Lower lobe of right lung (tissue), 2 donors: Measurements from ENCODE around the gene TEAD2. TPM values are rescaled to one million over a fixed set of nuclear protein-coding genes. Genes with fewer than 3 reads are reported as not detected.
"Not testable (repeated sequence)": the region's sequence is repeated elsewhere in the genome, so short reads cannot be mapped to it uniquely, and the experiment has no call there.

ENCODE experiments used
- ATAC-seq, 2 donors: fragments of 200-7000 bp; cut with Tn5 transposase; one replicate each; pipeline ENCODE4 v1.9.1; 2020 to 2022; ENCODE audit warnings: mild to moderate bottlenecking in 2 of 2, moderate library complexity in 2 of 2
- DNase-seq: peaks from one replicate; pipeline ENCODE4 v3.0.0-alpha.2; 2020
- H3K27ac ChIP-seq: fragments of 200-600 bp; one replicate; pipeline ENCODE4 v1.8.0; 2022
- H3K27me3 ChIP-seq: fragments of 200-600 bp; one replicate; pipeline ENCODE4 v1.8.0; 2022; ENCODE audit warnings: low read depth
- H3K36me3 ChIP-seq: fragments of 200-600 bp; one replicate; pipeline ENCODE4 v1.8.0; 2022; ENCODE audit warnings: mild to moderate bottlenecking
- H3K4me1 ChIP-seq: fragments of 200-600 bp; one replicate; pipeline ENCODE4 v1.8.0; 2022
- H3K4me3 ChIP-seq: fragments of 200-600 bp; one replicate; pipeline ENCODE4 v1.8.0; 2022; ENCODE audit warnings: mild to moderate bottlenecking
- H3K9me3 ChIP-seq: fragments of 200-600 bp; one replicate; pipeline ENCODE4 v1.8.0; 2022
- CTCF ChIP-seq: fragments of 200-600 bp; IDR thresholded peaks from one replicate; pipeline ENCODE4 v1.8.0; 2022; ENCODE audit warnings: antibody characterized with exemption, mild to moderate bottlenecking
- intact Hi-C: fragments of 100-400 bp; cut with DNase I; formaldehyde crosslinking; loops from one replicate; pipeline ENCODE4 v1.11.0; 2022
- total RNA-seq: library from RNA; stranded (reverse); fragmentation: NEBNext Ultra II Directional; extraction: Animal tissue kit (Norgen Biotek cat#: 25700); gene quantifications from one replicate; pipeline ENCODE4 v1.2.1, GENCODE V29; 2021
- donor health status: DM: no; HTN: yes; CAD: no; lungs with severe emphysema.

TEAD2 gene
- total RNA-seq, 1 donor from 2014 or later = 36.2 TPM

- ATAC-seq (no peak), DNase-seq (no peak)
- intact Hi-C loops = no loop called here
- TF ChIP-seq CTCF = no peak
- no peaks in the 10 kb centered on the region for H3K36me3 ChIP-seq
- no peaks in the 10 kb centered on the region for H3K27me3 ChIP-seq
- H3K4me1 ChIP-seq = no peaks in the 10 kb centered on the region
- no peak overlapping the region for H3K4me3 ChIP-seq
- peaks cover 12% of the 10 kb centered on the region for H3K9me3 ChIP-seq
- H3K27ac ChIP-seq = no peak overlapping the region
Observed at GRCh38 chr19:49380391-49380790, 18.2 kb upstream of the TEAD2 start.

GRCh38 chr19:49378512-49378911, 16.3 kb upstream of the TEAD2 start:
- no peak for DNase-seq
- intact Hi-C loops = no loop called here
- Histone ChIP-seq H3K4me1 (no peaks in the 10 kb centered on the region), H3K9me3 (peaks cover 12% of the 10 kb centered on the region), H3K4me3 (no peak overlapping the region), H3K36me3 (no peaks in the 10 kb centered on the region), H3K27me3 (no peaks in the 10 kb centered on the region), H3K27ac (no peak overlapping the region)
- no peak for ATAC-seq
- TF ChIP-seq CTCF = no peak

GRCh38 chr19:49374665-49375434, 12.6 kb upstream of the TEAD2 start:
- no peaks in the 10 kb centered on the region for H3K4me1 ChIP-seq
- intact Hi-C loops = no loop called here
- peaks cover under 1% of the 10 kb centered on the region for H3K9me3 ChIP-seq
- ATAC-seq = peak in 1 of 2 donors; percentile 21
- H3K4me3 ChIP-seq = no peak overlapping the region
- DNase-seq = no peak
- no peak overlapping the region for H3K27ac ChIP-seq
- no peaks in the 10 kb centered on the region for H3K36me3 ChIP-seq
- no peak for TF ChIP-seq CTCF
- no peaks in the 10 kb centered on the region for H3K27me3 ChIP-seq

GRCh38 chr19:49373174-49373573, 11.0 kb upstream of the TEAD2 start:
- H3K27ac ChIP-seq, intact Hi-C loops, H3K36me3 ChIP-seq, DNase-seq, ATAC-seq, H3K27me3 ChIP-seq, H3K4me1 ChIP-seq, H3K4me3 ChIP-seq: not testable (repeated sequence)
- H3K9me3 ChIP-seq = peaks cover 14% of the 10 kb centered on the region

- ATAC-seq (no peak), DNase-seq (no peak)
- Histone ChIP-seq H3K9me3 (peaks cover 14% of the 10 kb centered on the region), H3K4me1 (no peaks in the 10 kb centered on the region), H3K36me3 (no peaks in the 10 kb centered on the region), H3K4me3 (no peak overlapping the region), H3K27me3 (no peaks in the 10 kb centered on the region), H3K27ac (no peak overlapping the region)
- intact Hi-C loops = no loop called here
- TF ChIP-seq CTCF = no peak
Observed at GRCh38 chr19:49371184-49371583, 9.0 kb upstream of the TEAD2 start.

GRCh38 chr19:49368711-49369358, 6.6 kb upstream of the TEAD2 start:
- DNase-seq (no peak), ATAC-seq (no peak)
- no peaks in the 10 kb centered on the region for H3K36me3 ChIP-seq
- peaks cover 14% of the 10 kb centered on the region for H3K9me3 ChIP-seq
- no peak overlapping the region for H3K4me3 ChIP-seq
- peaks cover 4% of the 10 kb centered on the region for H3K4me1 ChIP-seq
- intact Hi-C loops = no loop called here
- TF ChIP-seq CTCF = no peak
- H3K27ac ChIP-seq = no peak overlapping the region
- H3K27me3 ChIP-seq = no peaks in the 10 kb centered on the region
